ENCODE data around the gene BCAS1. TPM values are rescaled to one million over a fixed set of nuclear protein-coding genes. Genes with fewer than 3 reads are reported as not detected.

Gene BCAS1
- total RNA-seq, 2 donors from 2014 or later = not detected

DNA sequence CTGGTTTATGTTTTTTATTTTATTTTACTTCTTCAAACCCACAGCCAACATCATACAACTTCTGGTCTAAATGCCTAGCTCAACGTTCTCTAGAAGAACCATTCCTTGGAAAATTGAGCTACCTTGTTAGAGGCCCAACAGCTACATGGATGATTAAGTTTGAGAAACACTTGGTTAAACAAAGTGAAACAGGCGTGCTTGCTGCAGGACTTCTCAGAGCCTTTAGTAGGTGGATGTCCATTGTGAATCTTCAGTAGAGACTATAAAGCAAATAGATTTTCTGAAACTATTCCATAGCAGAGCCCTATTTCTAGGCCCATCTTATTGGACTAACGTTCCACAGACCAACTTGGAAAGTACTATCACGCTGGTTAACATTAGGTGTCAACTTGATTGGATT, 51.3 kb downstream of the BCAS1 start:
- Mint-ChIP-seq H3K36me3 (ENCODE audit: low read depth) (no peaks in the 10 kb centered on the region), H3K4me3 (no peak overlapping the region), H3K4me1 (no peaks in the 10 kb centered on the region), H3K27me3 (ENCODE audit: insufficient read depth) (no peaks in the 10 kb centered on the region), H3K9me3 (no peaks in the 10 kb centered on the region), H3K27ac (no peak overlapping the region)
- TF ChIP-seq, protein P1, sequence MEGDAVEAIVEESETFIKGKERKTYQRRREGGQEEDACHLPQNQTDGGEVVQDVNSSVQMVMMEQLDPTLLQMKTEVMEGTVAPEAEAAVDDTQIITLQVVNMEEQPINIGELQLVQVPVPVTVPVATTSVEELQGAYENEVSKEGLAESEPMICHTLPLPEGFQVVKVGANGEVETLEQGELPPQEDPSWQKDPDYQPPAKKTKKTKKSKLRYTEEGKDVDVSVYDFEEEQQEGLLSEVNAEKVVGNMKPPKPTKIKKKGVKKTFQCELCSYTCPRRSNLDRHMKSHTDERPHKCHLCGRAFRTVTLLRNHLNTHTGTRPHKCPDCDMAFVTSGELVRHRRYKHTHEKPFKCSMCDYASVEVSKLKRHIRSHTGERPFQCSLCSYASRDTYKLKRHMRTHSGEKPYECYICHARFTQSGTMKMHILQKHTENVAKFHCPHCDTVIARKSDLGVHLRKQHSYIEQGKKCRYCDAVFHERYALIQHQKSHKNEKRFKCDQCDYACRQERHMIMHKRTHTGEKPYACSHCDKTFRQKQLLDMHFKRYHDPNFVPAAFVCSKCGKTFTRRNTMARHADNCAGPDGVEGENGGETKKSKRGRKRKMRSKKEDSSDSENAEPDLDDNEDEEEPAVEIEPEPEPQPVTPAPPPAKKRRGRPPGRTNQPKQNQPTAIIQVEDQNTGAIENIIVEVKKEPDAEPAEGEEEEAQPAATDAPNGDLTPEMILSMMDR (conservative IDR thresholded peaks at IDR 0.05) = no peak
- Histone ChIP-seq H3K36me3 (ENCODE audit: control insufficient read depth, insufficient read depth, low read length) (no peaks in the 10 kb centered on the region), H3K4me1 (ENCODE audit: control insufficient read depth, insufficient read depth, low read length) (no peaks in the 10 kb centered on the region), H3K9me3 (ENCODE audit: control insufficient read depth, low read length) (no peaks in the 10 kb centered on the region), H3K27ac (ENCODE audit: low read depth, low read length) (no peak overlapping the region), H3K9ac (ENCODE audit: extremely low read depth, low read length, poor library complexity, severe bottlenecking) (no peak overlapping the region), H3K4me3 (ENCODE audit: low read length) (no peak overlapping the region), H3K27me3 (ENCODE audit: control insufficient read depth, insufficient read depth, low read length, poor library complexity, severe bottlenecking) (no peaks in the 10 kb centered on the region)
- WGBS, 2 experiments (ENCODE audit: insufficient coverage in 1 of 2, insufficient read length in 1 of 2) = 87 to 94% methylated on average over 2 to 4 of the region's 4 CpGs
- DNase-seq = no peak

DNA sequence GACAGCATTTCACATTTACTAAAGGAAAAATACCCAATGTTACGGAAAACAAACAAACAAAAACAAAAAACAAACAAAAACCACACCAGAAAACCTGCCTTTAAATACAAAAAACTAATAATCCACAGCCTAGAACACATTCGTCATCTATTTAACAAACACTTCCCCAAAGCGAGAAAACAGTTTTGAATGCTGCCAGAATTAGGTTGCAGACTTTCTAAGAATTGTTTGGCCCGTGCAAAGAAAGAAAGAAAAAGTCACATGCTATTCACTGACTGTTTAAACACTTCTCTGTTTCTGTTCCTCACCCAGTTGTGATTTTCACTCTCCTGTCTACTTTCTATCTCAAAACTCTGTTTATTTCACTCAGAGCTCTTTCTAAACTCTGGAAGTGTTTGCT, 52.5 kb downstream of the BCAS1 start:
- TF ChIP-seq, protein P1 (conservative IDR thresholded peaks at IDR 0.05) = no peak
- no peaks in the 10 kb centered on the region for H3K4me1 ChIP-seq (ENCODE audit: control insufficient read depth, insufficient read depth, low read length)
- no peak overlapping the region for H3K27ac ChIP-seq (ENCODE audit: low read depth, low read length)
- H3K9ac ChIP-seq (ENCODE audit: extremely low read depth, low read length, poor library complexity, severe bottlenecking) = no peak overlapping the region
- Mint-ChIP-seq H3K9me3 (no peaks in the 10 kb centered on the region), H3K27me3 (ENCODE audit: insufficient read depth) (no peaks in the 10 kb centered on the region), H3K36me3 (ENCODE audit: low read depth) (no peaks in the 10 kb centered on the region), H3K4me1 (no peaks in the 10 kb centered on the region), H3K27ac (no peak overlapping the region), H3K4me3 (no peak overlapping the region)
- no peaks in the 10 kb centered on the region for H3K36me3 ChIP-seq (ENCODE audit: control insufficient read depth, insufficient read depth, low read length)
- no peak for DNase-seq
- WGBS, 2 experiments (ENCODE audit: insufficient coverage in 1 of 2, insufficient read length in 1 of 2) = 87 to 98% methylated on average over 3 to 4 of the region's 4 CpGs
- H3K4me3 ChIP-seq (ENCODE audit: low read length) = no peak overlapping the region
- H3K27me3 ChIP-seq (ENCODE audit: control insufficient read depth, insufficient read depth, low read length, poor library complexity, severe bottlenecking) = no peaks in the 10 kb centered on the region
- H3K9me3 ChIP-seq (ENCODE audit: control insufficient read depth, low read length) = no peaks in the 10 kb centered on the region

DNA sequence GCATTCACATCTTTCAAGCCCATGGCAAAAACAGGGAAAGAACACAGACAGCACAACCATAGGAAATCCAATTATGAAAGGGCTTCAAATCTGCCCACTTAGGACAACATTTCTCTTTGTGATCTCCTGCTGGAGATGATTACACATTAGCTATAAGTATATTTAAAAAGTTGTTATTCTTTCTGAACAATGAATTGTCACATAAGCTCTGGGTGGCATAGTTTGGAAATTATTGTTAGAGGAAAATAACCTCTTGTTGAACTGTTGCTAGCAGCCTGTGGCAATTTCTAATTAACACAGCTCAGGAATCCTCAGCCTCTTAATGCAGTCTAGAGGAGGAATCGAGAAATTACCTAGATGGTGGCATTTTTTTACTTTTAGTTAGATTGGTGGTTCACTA, 54.9 kb downstream of the BCAS1 start:
- Mint-ChIP-seq H3K36me3 (ENCODE audit: low read depth) (no peaks in the 10 kb centered on the region), H3K4me1 (no peaks in the 10 kb centered on the region), H3K27me3 (ENCODE audit: insufficient read depth) (no peaks in the 10 kb centered on the region), H3K4me3 (no peak overlapping the region), H3K27ac (no peak overlapping the region), H3K9me3 (no peaks in the 10 kb centered on the region)
- H3K27me3 ChIP-seq (ENCODE audit: control insufficient read depth, insufficient read depth, low read length, poor library complexity, severe bottlenecking) = no peaks in the 10 kb centered on the region
- H3K27ac ChIP-seq (ENCODE audit: low read depth, low read length) = no peak overlapping the region
- no peak for DNase-seq
- 100% methylated on average over 1 of the region's 1 CpG for WGBS, 2 experiments (ENCODE audit: insufficient coverage in 1 of 2, insufficient read length in 1 of 2)
- no peaks in the 10 kb centered on the region for H3K4me1 ChIP-seq (ENCODE audit: control insufficient read depth, insufficient read depth, low read length)
- TF ChIP-seq, protein P1 (conservative IDR thresholded peaks at IDR 0.05) = no peak
- H3K9ac ChIP-seq (ENCODE audit: extremely low read depth, low read length, poor library complexity, severe bottlenecking) = no peak overlapping the region
- H3K36me3 ChIP-seq (ENCODE audit: control insufficient read depth, insufficient read depth, low read length) = no peaks in the 10 kb centered on the region
- no peak overlapping the region for H3K4me3 ChIP-seq (ENCODE audit: low read length)
- H3K9me3 ChIP-seq (ENCODE audit: control insufficient read depth, low read length) = no peaks in the 10 kb centered on the region
